Activated naive CD4-positive, alpha-beta T cell treated with anti-CD3 and anti-CD28 coated beads, Interleukin-2, amount 50 U/mL, for 72 hours (primary cell): ENCODE data around the gene IFI27L1. TPM values are rescaled to one million over a fixed set of nuclear protein-coding genes. Genes with fewer than 3 reads are reported as not detected.

Experiments
- ATAC-seq, 2 donors: fragments of 150-1000 bp; cut with Tn5 transposase; 2 replicates each; pipeline ENCODE4 v1.10.0; 2021; ENCODE audit warnings: mild to moderate bottlenecking in 2 of 2, moderate library complexity in 2 of 2
- DNase-seq, 2 donors: peaks; one replicate each; pipeline ENCODE4 v3.0.0; 2021 to 2022; ENCODE audit warnings: low spot score in 2 of 2
- H3K27ac Mint-ChIP-seq, 2 donors: one replicate each; pipeline ENCODE4 v1.8.0; 2022; ENCODE audit warnings: mild to moderate bottlenecking in 2 of 2, mixed read lengths in 2 of 2
- H3K36me3 Mint-ChIP-seq, 2 donors: one replicate each; pipeline ENCODE4 v1.8.0; 2022; ENCODE audit warnings: mixed read lengths in 2 of 2
- H3K9me3 Mint-ChIP-seq, 2 donors: one replicate each; pipeline ENCODE4 v1.8.0; 2022; ENCODE audit warnings: mixed read lengths in 2 of 2
- total RNA-seq, 2 donors: library from RNA; stranded (reverse); gene quantifications; one replicate each; pipeline ENCODE4 v1.2.3, GENCODE V29; 2022

The IFI27L1 gene
- total RNA-seq, 2 donors from 2014 or later = 48.0 to 51.4 TPM

GRCh38 chr14:94129111-94129757, 48.1 kb downstream of the IFI27L1 start, which contains the start of gene IFI27L2:
Gene IFI27L2 (minus strand): TSS chr14:94129604. CDS start chr14:94129564, 40 bp downstream.
- peak within 1 kb of the TSS; percentile 83 to 85 for H3K27ac Mint-ChIP-seq
- H3K9me3 Mint-ChIP-seq = no peaks in the 10 kb centered on the region
- H3K36me3 Mint-ChIP-seq = peaks cover 0 to 6% of the 10 kb centered on the region in 2 donors
- ATAC-seq = peak; percentile 97 to 98
- DNase-seq = peak; percentile 67 to 72

DNA sequence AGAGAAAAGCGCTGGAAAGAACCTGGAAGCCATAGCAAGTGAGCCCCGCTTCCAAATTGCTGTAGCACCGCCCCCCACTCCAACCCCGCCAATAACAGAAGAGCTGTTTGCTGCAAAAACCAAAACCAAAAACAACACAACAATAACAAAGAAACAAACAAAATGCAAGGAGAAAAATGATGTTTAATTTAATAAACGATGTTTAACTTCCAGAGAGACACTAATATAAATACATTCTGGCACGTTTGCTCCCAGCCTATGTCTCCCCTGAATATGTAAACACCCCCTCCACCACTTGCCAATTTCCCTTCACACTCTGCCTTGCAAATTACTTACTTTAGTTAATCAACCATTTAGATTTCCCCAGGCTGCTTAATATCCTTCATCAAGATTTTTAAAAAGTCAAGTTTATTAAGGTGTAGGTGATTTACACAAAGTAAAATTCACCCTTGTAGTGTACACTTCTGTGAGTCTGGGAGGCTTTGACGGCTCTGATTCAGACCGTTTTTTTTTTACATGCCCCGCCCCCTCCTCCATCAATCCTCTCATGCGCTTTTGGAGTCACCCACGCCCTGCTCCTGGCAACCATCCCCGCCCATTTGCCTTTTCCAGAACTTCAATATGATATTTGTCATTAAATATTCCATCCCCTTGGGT, 48.8 kb downstream of the IFI27L1 start:
- ATAC-seq (peak; percentile 59 to 70), DNase-seq (peak in 1 of 2 donors; percentile 51)
- Mint-ChIP-seq H3K9me3 (peaks cover 0 to 1% of the 10 kb centered on the region in 2 donors), H3K27ac (peak overlapping the region; percentile 83 to 85), H3K36me3 (peaks cover 2 to 8% of the 10 kb centered on the region in 2 donors)

DNA sequence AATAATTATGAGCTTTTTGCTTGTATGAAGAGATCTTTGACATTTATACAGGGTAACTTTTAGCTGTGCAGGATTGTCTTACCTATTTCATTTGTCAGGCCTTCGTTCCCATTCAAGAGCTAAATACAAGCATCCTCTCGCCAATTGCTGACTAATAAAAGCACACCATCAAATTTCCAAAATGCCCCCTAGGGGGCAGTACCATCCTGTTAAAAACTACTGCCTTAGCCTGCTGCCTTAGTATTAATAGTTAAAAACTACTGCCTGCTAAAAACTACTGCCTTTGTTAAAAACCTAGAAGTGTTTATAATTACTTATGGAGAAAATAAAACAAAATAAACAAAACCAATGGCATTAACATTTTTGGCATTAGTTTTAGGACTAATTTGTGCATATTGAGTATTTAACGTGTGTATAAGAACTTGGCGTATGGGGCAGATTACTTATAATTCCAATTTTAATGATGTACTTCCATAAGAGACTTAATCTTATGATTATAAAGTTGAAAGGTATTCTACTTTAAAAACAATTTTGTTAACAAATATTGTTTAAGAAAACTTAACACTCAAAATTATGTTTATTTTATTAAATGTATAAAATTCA, 51.3 kb downstream of the IFI27L1 start:
- Mint-ChIP-seq H3K36me3 (peaks cover 6 to 12% of the 10 kb centered on the region in 2 donors), H3K27ac (no peak overlapping the region), H3K9me3 (peaks cover 0 to 5% of the 10 kb centered on the region in 2 donors)
- ATAC-seq (peak in 1 of 2 donors; percentile 30), DNase-seq (peak in 1 of 2 donors; percentile 69)

DNA sequence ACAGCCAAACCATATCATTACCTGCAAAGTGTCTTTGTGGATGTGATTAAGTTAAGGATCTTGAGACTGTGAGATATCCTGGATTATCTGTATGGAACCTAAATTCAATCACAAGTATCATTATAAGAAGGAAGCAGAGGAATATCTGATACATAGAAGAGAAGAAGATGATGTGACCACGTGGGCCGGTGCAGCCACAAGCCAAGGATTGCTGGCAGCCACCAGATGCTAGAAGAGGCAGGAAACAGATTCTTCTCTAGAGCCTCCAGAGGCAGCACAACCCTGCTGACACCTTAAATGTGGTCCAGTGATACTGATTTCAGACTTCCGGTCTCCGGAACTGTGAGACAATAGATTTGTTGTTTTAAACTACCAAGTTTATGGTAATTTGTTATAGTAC, 54.4 kb downstream of the IFI27L1 start:
- peaks cover 6% of the 10 kb centered on the region in 2 donors for H3K36me3 Mint-ChIP-seq
- H3K9me3 Mint-ChIP-seq = peaks cover 0 to 5% of the 10 kb centered on the region in 2 donors
- ATAC-seq (no peak), DNase-seq (no peak)
- H3K27ac Mint-ChIP-seq = no peak overlapping the region

DNA sequence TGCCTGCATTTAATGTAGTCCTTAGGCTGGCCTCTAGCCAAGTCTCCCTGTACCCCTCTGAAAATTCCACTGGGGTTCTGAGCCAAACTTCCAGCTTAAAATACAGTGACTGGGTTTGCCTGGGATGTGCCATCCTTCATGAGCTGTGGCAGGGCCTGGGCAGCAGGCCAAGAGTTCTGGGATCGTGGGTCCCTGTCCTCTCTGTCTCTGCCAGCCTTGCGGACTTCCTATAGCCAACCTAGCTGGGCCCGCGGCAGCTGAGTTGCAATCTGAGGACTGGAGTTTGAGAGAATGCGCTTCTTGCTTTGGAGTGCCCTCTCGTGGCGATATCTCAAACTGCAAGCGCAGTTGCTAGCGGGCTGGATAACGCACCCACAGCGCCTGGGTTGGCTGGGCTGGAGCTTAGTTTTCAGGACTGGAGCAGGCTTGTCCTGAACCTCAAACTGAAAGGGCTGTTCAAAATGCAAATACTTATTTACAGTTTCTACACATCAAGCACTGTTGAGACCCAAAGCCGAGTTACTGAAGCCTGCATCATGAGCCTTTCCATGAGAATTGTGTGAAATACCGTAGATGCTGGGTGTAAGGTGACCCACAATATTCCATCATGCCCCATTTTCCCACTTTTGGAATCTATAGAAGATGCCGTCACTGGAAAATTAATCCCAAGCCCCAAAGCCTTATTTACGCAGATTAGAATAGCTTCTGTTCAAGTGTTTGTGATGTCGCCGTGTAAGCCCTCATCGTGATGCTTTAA, 55.6 kb downstream of the IFI27L1 start:
- H3K9me3 Mint-ChIP-seq = peaks cover 0 to 5% of the 10 kb centered on the region in 2 donors

DNA sequence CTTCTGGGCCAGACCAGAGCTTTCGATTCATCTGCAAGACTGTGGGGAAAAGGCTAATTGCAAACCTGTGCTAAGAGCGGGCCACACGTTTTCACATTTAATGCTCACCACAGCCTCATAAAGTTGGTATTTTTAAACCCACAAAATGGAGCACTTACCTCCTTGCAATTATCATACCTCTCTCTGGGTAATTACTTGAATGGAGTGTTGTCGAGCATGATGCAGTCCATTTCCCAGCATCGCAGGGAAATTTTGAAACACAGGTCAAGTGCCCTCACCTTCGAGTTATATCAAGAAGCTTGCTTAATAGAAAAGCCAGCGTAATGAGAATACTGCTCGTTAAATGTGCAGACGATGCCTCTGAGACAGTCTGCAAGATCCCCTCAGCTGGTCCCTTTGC, 57.1 kb downstream of the IFI27L1 start:
- ATAC-seq (no peak), DNase-seq (no peak)
- Mint-ChIP-seq H3K9me3 (peaks cover 0 to 5% of the 10 kb centered on the region in 2 donors), H3K27ac (no peak overlapping the region), H3K36me3 (peaks cover 6% of the 10 kb centered on the region in 2 donors)

More for the DNA sequence above, 55.6 kb downstream of the IFI27L1 start:
- peaks cover 6% of the 10 kb centered on the region in 2 donors for H3K36me3 Mint-ChIP-seq
- peak; percentile 76 to 87 for DNase-seq
- peak; percentile 95 to 97 for ATAC-seq
- H3K27ac Mint-ChIP-seq = no peak overlapping the region

GRCh38 chr14:94139006-94139405, 57.9 kb downstream of the IFI27L1 start:
- Mint-ChIP-seq H3K36me3 (peaks cover 6% of the 10 kb centered on the region in 2 donors), H3K9me3 (peaks cover 0 to 5% of the 10 kb centered on the region in 2 donors), H3K27ac (no peak overlapping the region)
- DNase-seq = no peak
- no peak for ATAC-seq

DNA sequence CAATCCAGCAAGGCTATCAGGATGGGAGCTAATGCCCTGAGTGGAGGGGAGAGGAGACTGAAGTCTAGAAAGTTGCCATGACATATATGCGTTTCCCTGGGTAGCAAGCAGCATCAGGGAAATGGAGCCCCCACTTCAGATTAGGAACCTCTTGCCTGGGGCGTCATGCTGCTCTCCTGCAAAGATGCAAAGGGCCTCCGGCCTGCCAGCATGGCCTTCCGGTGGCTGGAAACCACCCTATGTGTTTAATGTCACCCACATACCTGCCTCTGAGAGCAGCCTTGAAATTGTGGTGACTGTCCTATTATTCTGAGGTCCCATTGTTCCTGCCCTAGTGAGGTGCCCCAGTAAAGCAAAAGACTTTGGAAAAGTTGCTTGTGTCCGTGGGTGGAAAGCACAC, 58.3 kb downstream of the IFI27L1 start:
- no peak for ATAC-seq
- Mint-ChIP-seq H3K27ac (no peak overlapping the region), H3K9me3 (peaks cover 0 to 5% of the 10 kb centered on the region in 2 donors), H3K36me3 (peaks cover 6% of the 10 kb centered on the region in 2 donors)
- no peak for DNase-seq

GRCh38 chr14:94142247-94142646, 61.1 kb downstream of the IFI27L1 start:
- Mint-ChIP-seq H3K36me3 (no peaks in the 10 kb centered on the region), H3K27ac (no peak overlapping the region), H3K9me3 (no peaks in the 10 kb centered on the region)
- DNase-seq (no peak), ATAC-seq (no peak)

DNA sequence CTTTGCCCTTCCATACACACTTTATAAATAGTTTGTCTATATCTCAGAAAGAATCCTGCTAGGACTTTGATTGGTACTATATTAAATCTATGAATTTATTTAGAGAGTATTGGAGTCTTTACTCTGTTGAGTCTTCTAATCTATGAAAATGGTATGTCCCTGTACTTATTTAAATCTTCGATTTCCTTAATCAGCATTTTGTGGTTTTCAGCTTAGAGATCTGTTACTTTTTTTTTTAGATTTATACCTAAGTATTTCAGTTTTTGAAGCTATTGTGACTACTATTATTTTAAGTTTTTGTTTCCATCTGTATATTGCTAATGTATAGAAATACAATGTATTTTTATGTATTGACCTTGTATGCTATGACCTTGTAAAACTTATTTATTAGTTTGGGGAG, 61.7 kb downstream of the IFI27L1 start:
- H3K36me3 Mint-ChIP-seq = no peaks in the 10 kb centered on the region
- ATAC-seq = no peak
- H3K9me3 Mint-ChIP-seq = no peaks in the 10 kb centered on the region
- H3K27ac Mint-ChIP-seq = no peak overlapping the region
- DNase-seq = no peak

DNA sequence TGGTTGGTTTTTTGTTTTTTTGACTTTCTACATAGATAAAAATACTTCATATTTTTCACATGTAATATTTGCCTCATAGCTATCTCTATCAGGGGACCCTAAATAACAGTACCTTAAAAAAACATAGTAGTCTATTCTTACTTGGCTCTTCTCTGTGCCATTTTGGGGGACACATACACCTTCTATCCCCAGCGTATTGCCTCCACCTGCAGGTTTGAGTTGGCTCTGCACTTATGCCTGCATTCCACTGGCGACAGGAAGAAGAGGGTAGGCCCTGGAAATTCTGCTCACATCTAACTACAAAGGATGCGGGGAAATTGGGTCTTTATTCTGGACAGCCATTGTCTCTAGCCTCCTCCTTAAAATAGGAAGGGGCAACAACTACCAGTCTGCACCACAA, 62.1 kb downstream of the IFI27L1 start:
- Mint-ChIP-seq H3K27ac (no peak overlapping the region), H3K36me3 (no peaks in the 10 kb centered on the region), H3K9me3 (no peaks in the 10 kb centered on the region)
- ATAC-seq (peak in 1 of 2 donors; percentile 26), DNase-seq (no peak)

DNA sequence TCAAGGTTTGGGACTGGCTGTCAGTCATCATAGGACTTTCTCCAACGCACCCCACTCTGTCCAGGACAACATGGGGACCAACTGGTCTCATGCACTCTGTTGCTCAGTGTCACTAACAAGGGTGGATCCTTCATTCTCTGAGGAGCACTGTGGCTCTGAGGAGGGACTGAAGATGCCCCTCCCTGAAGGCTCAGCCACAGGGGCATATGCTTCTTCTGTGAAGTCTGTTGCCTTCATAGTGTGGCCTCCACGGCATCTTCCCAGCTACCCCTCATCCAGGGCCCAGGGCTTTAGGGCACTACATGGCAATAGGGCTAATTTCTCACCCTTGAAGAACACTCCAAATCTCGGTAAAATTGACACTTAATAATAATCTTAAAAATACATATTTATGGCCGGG, 62.6 kb downstream of the IFI27L1 start:
- Mint-ChIP-seq H3K9me3 (no peaks in the 10 kb centered on the region), H3K27ac (no peak overlapping the region), H3K36me3 (no peaks in the 10 kb centered on the region)
- ATAC-seq (no peak), DNase-seq (no peak)

DNA sequence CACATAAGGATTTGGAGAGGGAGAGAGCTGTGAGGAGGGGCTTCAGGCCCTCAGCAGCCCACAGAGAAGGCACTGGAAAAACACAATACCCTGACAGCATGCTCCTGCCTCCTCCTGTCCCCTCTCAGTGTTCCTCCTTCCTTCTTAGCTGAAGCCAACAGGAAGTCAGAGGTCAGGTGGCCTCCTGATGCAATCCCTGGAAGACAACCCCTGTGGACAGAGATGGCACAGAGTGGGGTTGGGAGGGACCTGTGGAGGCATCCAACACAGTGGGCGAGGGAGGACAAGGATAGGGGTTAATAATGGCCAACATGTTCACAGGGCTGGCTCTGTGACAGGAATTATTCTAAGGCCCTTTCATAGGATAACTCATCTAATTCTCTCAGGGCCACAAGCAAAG, 63.7 kb downstream of the IFI27L1 start:
- peak in 1 of 2 donors; percentile 44 for ATAC-seq
- peak overlapping the region in 1 of 2 donors; percentile 7 for H3K27ac Mint-ChIP-seq

DNA sequence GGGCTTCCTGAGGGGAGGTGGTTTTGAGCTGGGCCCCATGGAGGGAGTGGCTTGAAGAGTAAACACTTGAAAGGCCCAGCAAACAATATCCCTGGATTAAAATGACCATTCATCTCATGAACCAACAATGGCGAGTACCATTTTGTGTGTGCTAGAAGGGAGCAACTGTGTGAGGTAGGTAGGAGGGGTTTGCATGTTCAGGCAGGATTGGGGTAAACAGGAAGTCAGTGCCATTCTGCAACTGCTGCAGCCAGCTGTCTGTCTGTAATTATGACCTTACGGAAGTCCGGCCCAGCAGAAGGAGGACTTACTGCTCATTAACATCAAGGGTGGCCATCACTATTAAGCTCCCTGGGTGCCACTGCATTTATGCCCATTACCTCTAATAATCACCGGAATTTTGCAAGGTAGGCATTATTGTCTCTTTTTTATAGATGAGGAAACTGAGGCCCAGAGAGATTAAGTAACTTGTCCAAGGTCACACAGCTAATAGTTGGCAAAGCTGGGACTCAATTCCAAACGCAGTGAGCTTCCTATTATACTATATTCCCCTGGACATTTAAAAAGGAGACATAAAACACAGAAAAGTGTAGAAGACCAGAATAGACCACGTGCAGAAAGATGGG, 64.9 kb downstream of the IFI27L1 start:
- H3K36me3 Mint-ChIP-seq = no peaks in the 10 kb centered on the region
- no peaks in the 10 kb centered on the region for H3K9me3 Mint-ChIP-seq
- H3K27ac Mint-ChIP-seq = peak overlapping the region in 1 of 2 donors; percentile 69
- no peak for DNase-seq
- ATAC-seq = no peak

More for the DNA sequence above, 63.7 kb downstream of the IFI27L1 start:
- DNase-seq = no peak
- Mint-ChIP-seq H3K36me3 (no peaks in the 10 kb centered on the region), H3K9me3 (no peaks in the 10 kb centered on the region)
